ENCODE data around the gene GALC.

- TF ChIP-seq CTCF (IDR thresholded peaks at IDR 0.05; ENCODE audit: low read depth, low read length, poor library complexity, severe bottlenecking), result no peak
- no peak for TF ChIP-seq EZH2phosphoT487 (IDR thresholded peaks at IDR 0.05; ENCODE audit: borderline replicate concordance, low read length)
These were observed 57.7 kb downstream of the GALC start for GRCh38 chr14:87935081-87935828.

All from DOHH2 (cell line).